ENCODE results near the gene KATNB1.

Gene KATNB1

GRCh38 chr16:57735755-57736418, at the start of gene KATNB1:
Gene KATNB1, plus strand, starts transcription at chr16:57735770. Its CDS starts 1,474 bp downstream, at chr16:57737244.
- Mint-ChIP-seq H3K9me3 (peaks cover 12% of the 10 kb centered on the region), H3K4me3 (peak within 1 kb of the TSS; percentile 97), H3K4me1 (peaks cover 34% of the 10 kb centered on the region), H3K27me3 (peaks cover 2% of the 10 kb centered on the region), H3K27ac (peak within 1 kb of the TSS; percentile 93), H3K36me3 (ENCODE audit: low read depth) (peaks cover 19% of the 10 kb centered on the region)
- no peak for ATAC-seq
- peak; percentile 15 for DNase-seq

GRCh38 chr16:57686577-57686976, 49.0 kb upstream of the KATNB1 start:
- Mint-ChIP-seq H3K9me3 (no peaks in the 10 kb centered on the region), H3K36me3 (ENCODE audit: low read depth) (no peaks in the 10 kb centered on the region), H3K27ac (no peak overlapping the region), H3K4me3 (no peak overlapping the region), H3K27me3 (no peaks in the 10 kb centered on the region), H3K4me1 (peaks cover 19% of the 10 kb centered on the region)
- ATAC-seq, result no peak
- no peak for DNase-seq

GRCh38 chr16:57687363-57687929, 48.1 kb upstream of the KATNB1 start:
- H3K27me3 Mint-ChIP-seq, result no peaks in the 10 kb centered on the region
- no peak for ATAC-seq
- DNase-seq, result no peak
- H3K4me1 Mint-ChIP-seq, result peaks cover 19% of the 10 kb centered on the region
- no peak overlapping the region for H3K4me3 Mint-ChIP-seq
- no peaks in the 10 kb centered on the region for H3K36me3 Mint-ChIP-seq (ENCODE audit: low read depth)
- H3K9me3 Mint-ChIP-seq, result no peaks in the 10 kb centered on the region
- no peak overlapping the region for H3K27ac Mint-ChIP-seq

GRCh38 chr16:57688487-57688986, 47.0 kb upstream of the KATNB1 start:
- Mint-ChIP-seq H3K4me3 (no peak overlapping the region), H3K4me1 (peaks cover 19% of the 10 kb centered on the region), H3K9me3 (no peaks in the 10 kb centered on the region), H3K27ac (no peak overlapping the region), H3K27me3 (no peaks in the 10 kb centered on the region), H3K36me3 (ENCODE audit: low read depth) (no peaks in the 10 kb centered on the region)
- DNase-seq, result no peak
- no peak for ATAC-seq

GRCh38 chr16:57688987-57689761, 46.4 kb upstream of the KATNB1 start:
- Mint-ChIP-seq H3K36me3 (ENCODE audit: low read depth) (no peaks in the 10 kb centered on the region), H3K9me3 (no peaks in the 10 kb centered on the region), H3K4me3 (peak overlapping the region; percentile 3), H3K27ac (peak overlapping the region; percentile 76), H3K27me3 (no peaks in the 10 kb centered on the region), H3K4me1 (peaks cover 19% of the 10 kb centered on the region)
- DNase-seq (no peak), ATAC-seq (no peak)

- peak overlapping the region; percentile 79 for H3K27ac Mint-ChIP-seq
- H3K36me3 Mint-ChIP-seq (ENCODE audit: low read depth), result no peaks in the 10 kb centered on the region
- no peaks in the 10 kb centered on the region for H3K9me3 Mint-ChIP-seq
- ATAC-seq (peak; percentile 67), DNase-seq (peak; percentile 52)
- H3K4me1 Mint-ChIP-seq, result peaks cover 26% of the 10 kb centered on the region
- peak overlapping the region; percentile 3 for H3K4me3 Mint-ChIP-seq
- H3K27me3 Mint-ChIP-seq, result no peaks in the 10 kb centered on the region
Observed at GRCh38 chr16:57689762-57690558, 45.6 kb upstream of the KATNB1 start.

GRCh38 chr16:57690782-57691471, 44.6 kb upstream of the KATNB1 start:
- Mint-ChIP-seq H3K4me3 (no peak overlapping the region), H3K27me3 (no peaks in the 10 kb centered on the region), H3K9me3 (no peaks in the 10 kb centered on the region), H3K27ac (no peak overlapping the region), H3K4me1 (peaks cover 31% of the 10 kb centered on the region), H3K36me3 (ENCODE audit: low read depth) (no peaks in the 10 kb centered on the region)
- DNase-seq, result no peak
- ATAC-seq, result no peak

- ATAC-seq, result no peak
- Mint-ChIP-seq H3K36me3 (ENCODE audit: low read depth) (no peaks in the 10 kb centered on the region), H3K27ac (no peak overlapping the region), H3K4me3 (no peak overlapping the region), H3K27me3 (no peaks in the 10 kb centered on the region), H3K4me1 (peaks cover 31% of the 10 kb centered on the region), H3K9me3 (no peaks in the 10 kb centered on the region)
- DNase-seq, result no peak
Observed at GRCh38 chr16:57692636-57693035, 42.9 kb upstream of the KATNB1 start.

- no peak overlapping the region for H3K4me3 Mint-ChIP-seq
- ATAC-seq (no peak), DNase-seq (no peak)
- H3K27me3 Mint-ChIP-seq, result no peaks in the 10 kb centered on the region
- H3K4me1 Mint-ChIP-seq, result peaks cover 31% of the 10 kb centered on the region
- H3K36me3 Mint-ChIP-seq (ENCODE audit: low read depth), result no peaks in the 10 kb centered on the region
- no peaks in the 10 kb centered on the region for H3K9me3 Mint-ChIP-seq
- H3K27ac Mint-ChIP-seq, result no peak overlapping the region
Observed at GRCh38 chr16:57693550-57693949, 42.0 kb upstream of the KATNB1 start.

GRCh38 chr16:57694231-57694724, 41.3 kb upstream of the KATNB1 start:
- Mint-ChIP-seq H3K36me3 (ENCODE audit: low read depth) (no peaks in the 10 kb centered on the region), H3K4me1 (peaks cover 28% of the 10 kb centered on the region), H3K27me3 (no peaks in the 10 kb centered on the region), H3K4me3 (peak overlapping the region; percentile 57), H3K27ac (no peak overlapping the region), H3K9me3 (no peaks in the 10 kb centered on the region)
- no peak for ATAC-seq
- DNase-seq, result no peak

- Mint-ChIP-seq H3K4me1 (peaks cover 21% of the 10 kb centered on the region), H3K9me3 (no peaks in the 10 kb centered on the region), H3K27me3 (no peaks in the 10 kb centered on the region), H3K27ac (no peak within 1 kb of the TSS), H3K4me3 (peak within 1 kb of the TSS; percentile 57), H3K36me3 (ENCODE audit: low read depth) (no peaks in the 10 kb centered on the region)
- ATAC-seq, result peak; percentile 41
- DNase-seq, result peak; percentile 26
Observed at GRCh38 chr16:57694725-57695679, 40.6 kb upstream of the KATNB1 start, which contains the start of gene DRC7. Gene DRC7, plus strand, starts transcription at chr16:57694806. Its CDS starts 3,144 bp downstream, at chr16:57697950.

GRCh38 chr16:57695680-57696069, 39.9 kb upstream of the KATNB1 start:
- ATAC-seq (no peak), DNase-seq (no peak)
- Mint-ChIP-seq H3K36me3 (ENCODE audit: low read depth) (no peaks in the 10 kb centered on the region), H3K4me1 (peaks cover 15% of the 10 kb centered on the region), H3K4me3 (no peak overlapping the region), H3K27ac (no peak overlapping the region), H3K9me3 (no peaks in the 10 kb centered on the region), H3K27me3 (no peaks in the 10 kb centered on the region)

- H3K4me1 Mint-ChIP-seq, result peaks cover 12% of the 10 kb centered on the region
- H3K4me3 Mint-ChIP-seq, result no peak overlapping the region
- H3K27ac Mint-ChIP-seq, result no peak overlapping the region
Observed at GRCh38 chr16:57696240-57696639, 39.3 kb upstream of the KATNB1 start.

More at GRCh38 chr16:57696240-57696639, 39.3 kb upstream of the KATNB1 start:
- Mint-ChIP-seq H3K36me3 (ENCODE audit: low read depth) (no peaks in the 10 kb centered on the region), H3K27me3 (no peaks in the 10 kb centered on the region), H3K9me3 (no peaks in the 10 kb centered on the region)
- DNase-seq (no peak), ATAC-seq (no peak)
